Thoracic aorta (tissue), 2 donors: Measurements from ENCODE around the gene SUFU. TPM values are rescaled to one million over a fixed set of nuclear protein-coding genes. Genes with fewer than 3 reads are reported as not detected.
A peak's percentile ranks its signal among the peaks of the same experiment; 100 is the strongest.
"Not testable (repeated sequence)": the region's sequence is repeated elsewhere in the genome, so short reads cannot be mapped to it uniquely, and the experiment has no call there.

ENCODE experiments used
- ATAC-seq: fragments of 150-250 bp; one replicate; pipeline ENCODE4 v1.8.0; 2017; ENCODE audit warnings: low read depth; ENCODE audit not compliant: insufficient number of reproducible peaks, low FRiP score
- DNase-seq: peaks from one replicate; pipeline ENCODE4 v3.0.0-alpha.2; 2020; ENCODE audit warnings: low spot score
- H3K27ac ChIP-seq, 2 donors: fragments of 200-600 bp; sonication (generic); 1 replicate in 1 of 2; 2 replicates in 1 of 2; pipeline ENCODE4 v1.5.1; 2016; ENCODE audit warnings: mild to moderate bottlenecking in 2 of 2, moderate library complexity in 2 of 2
- H3K27me3 ChIP-seq: fragments of 200-600 bp; sonication (generic); replicated peaks from 2 replicates; pipeline ENCODE4 v1.6.0; 2016; ENCODE audit warnings: mild to moderate bottlenecking; ENCODE audit not compliant: insufficient read depth
- H3K36me3 ChIP-seq: fragments of 200-600 bp; sonication (generic); one replicate; pipeline ENCODE4 v1.5.1; 2016
- H3K4me1 ChIP-seq, 2 donors: fragments of 200-600 bp; sonication (generic); 1 replicate in 1 of 2; 2 replicates in 1 of 2; pipeline versions ENCODE4 v1.5.1 to v1.6.0; 2016; ENCODE audit warnings: low read depth in 2 of 2, mild to moderate bottlenecking in 1 of 2; ENCODE audit not compliant: control insufficient read depth in 1 of 2
- H3K4me3 ChIP-seq: fragments of 200-600 bp; sonication (generic); 2 replicates; pipeline ENCODE4 v1.5.1; 2016; ENCODE audit warnings: mild to moderate bottlenecking
- H3K9me3 ChIP-seq: fragments of 200-600 bp; sonication (generic); 2 replicates; pipeline ENCODE4 v1.5.1; 2016
- CTCF ChIP-seq: fragments of 200-600 bp; sonication (generic); IDR thresholded peaks from one replicate; pipeline ENCODE4 v1.5.1; 2019; ENCODE audit warnings: antibody characterized with exemption
- total RNA-seq, 2 donors: library from RNA; depleted of rRNA; stranded (reverse); fragments of >200 nt; gene quantifications; one replicate each; pipeline versions ENCODE4 v1.1.0 to v1.2.3, GENCODE V29; 2016

SUFU gene
- total RNA-seq, 2 donors from 2014 or later = 4.6 to 7.6 TPM

DNA sequence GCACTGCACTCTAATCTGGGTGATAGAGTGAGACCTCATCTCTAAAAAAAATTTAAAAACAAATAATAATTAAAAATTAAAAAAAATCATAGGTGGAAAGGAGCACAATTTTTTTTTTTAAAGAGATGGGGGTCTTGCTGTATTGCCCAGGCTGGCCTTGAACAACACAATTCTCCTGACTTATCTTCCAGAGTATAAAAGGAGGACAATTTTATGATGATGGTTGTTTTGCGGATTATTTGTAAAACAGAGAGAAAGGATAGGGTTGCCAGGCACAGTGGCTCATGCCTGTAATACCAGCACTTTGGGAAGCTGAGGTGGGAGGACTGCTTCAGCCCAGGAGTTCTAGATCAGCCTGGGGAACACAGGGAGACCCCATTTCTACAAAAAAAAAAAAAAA is 6.2 kb upstream of the SUFU start:
- Histone ChIP-seq H3K27me3 (no peaks in the 10 kb centered on the region), H3K4me1 (peaks cover 20 to 42% of the 10 kb centered on the region in 2 donors), H3K36me3 (peaks cover 6% of the 10 kb centered on the region), H3K4me3 (no peak overlapping the region), H3K27ac (no peak overlapping the region), H3K9me3 (no peaks in the 10 kb centered on the region)
- no peak for TF ChIP-seq CTCF
- no peak for ATAC-seq
- DNase-seq = no peak

GRCh38 chr10:102499356-102499755 is 4.4 kb upstream of the SUFU start:
- Histone ChIP-seq H3K36me3 (peaks cover 6% of the 10 kb centered on the region), H3K4me1 (peaks cover 18 to 36% of the 10 kb centered on the region in 2 donors), H3K27me3 (no peaks in the 10 kb centered on the region), H3K9me3 (no peaks in the 10 kb centered on the region), H3K4me3 (no peak overlapping the region), H3K27ac (no peak overlapping the region)
- no peak for TF ChIP-seq CTCF
- ATAC-seq = no peak
- DNase-seq = no peak

GRCh38 chr10:102500686-102501085 is 3.1 kb upstream of the SUFU start:
- H3K27ac ChIP-seq = peak overlapping the region in 1 of 2 donors; percentile 90
- not testable (repeated sequence) for ATAC-seq, DNase-seq, H3K27me3 ChIP-seq, H3K9me3 ChIP-seq, H3K36me3 ChIP-seq
- H3K4me3 ChIP-seq = peak overlapping the region; percentile 93
- peaks cover 24 to 45% of the 10 kb centered on the region in 2 donors for H3K4me1 ChIP-seq

- Histone ChIP-seq H3K36me3 (peaks cover under 1% of the 10 kb centered on the region), H3K9me3 (no peaks in the 10 kb centered on the region), H3K27me3 (no peaks in the 10 kb centered on the region), H3K4me1 (peaks cover 24 to 49% of the 10 kb centered on the region in 2 donors), H3K27ac (peak overlapping the region; percentile 36 to 90), H3K4me3 (peak overlapping the region; percentile 93)
- no peak for TF ChIP-seq CTCF
- ATAC-seq = no peak
- DNase-seq = no peak
These were observed 2.4 kb upstream of the SUFU start for GRCh38 chr10:102501201-102502028.

- TF ChIP-seq CTCF = no peak
- H3K4me1 ChIP-seq = peaks cover 24 to 51% of the 10 kb centered on the region in 2 donors
- peak; percentile 98 for DNase-seq
- no peaks in the 10 kb centered on the region for H3K27me3 ChIP-seq
- ATAC-seq = peak; percentile 86
- H3K36me3 ChIP-seq = no peaks in the 10 kb centered on the region
- peak overlapping the region; percentile 93 for H3K4me3 ChIP-seq
- peak overlapping the region; percentile 90 to 95 for H3K27ac ChIP-seq
- no peaks in the 10 kb centered on the region for H3K9me3 ChIP-seq
These were observed 1.8 kb upstream of the SUFU start for GRCh38 chr10:102502029-102502336.
